CD4-positive, alpha-beta T cell treated with Interleukin-15 for 4 hours (primary cell): Measurements from ENCODE around the gene GOLT1A.

Experiments
- DNase-seq: peaks from one replicate; pipeline ENCODE4 v3.0.0-alpha.2; 2020; ENCODE audit warnings: low spot score

GOLT1A gene

GRCh38 chr1:204192046-204192445 is 21.7 kb downstream of the GOLT1A start:
- DNase-seq = no peak

GRCh38 chr1:204191456-204191855 is 22.3 kb downstream of the GOLT1A start:
- DNase-seq = no peak

GRCh38 chr1:204190212-204191211 is 23.3 kb downstream of the GOLT1A start:
- DNase-seq = no peak

- DNase-seq = no peak
Measured at GRCh38 chr1:204188959-204189639, 24.7 kb downstream of the GOLT1A start.

GRCh38 chr1:204186597-204186996 is 27.2 kb downstream of the GOLT1A start:
- no peak for DNase-seq

- DNase-seq = no peak
Measured at GRCh38 chr1:204181116-204181515, 32.7 kb downstream of the GOLT1A start.

- no peak for DNase-seq
Measured at GRCh38 chr1:204180133-204180532, 33.7 kb downstream of the GOLT1A start.

- no peak for DNase-seq
Measured at GRCh38 chr1:204178487-204179281, 35.1 kb downstream of the GOLT1A start.

- DNase-seq = no peak
Measured at GRCh38 chr1:204177133-204177532, 36.7 kb downstream of the GOLT1A start.

GRCh38 chr1:204176049-204176448 is 37.7 kb downstream of the GOLT1A start:
- DNase-seq = no peak

GRCh38 chr1:204174958-204175357 is 38.8 kb downstream of the GOLT1A start:
- no peak for DNase-seq

- no peak for DNase-seq
Measured at GRCh38 chr1:204172404-204173029, 41.3 kb downstream of the GOLT1A start.

- no peak for DNase-seq
Measured at GRCh38 chr1:204171751-204172178, 42.0 kb downstream of the GOLT1A start.

- no peak for DNase-seq
Measured at GRCh38 chr1:204170494-204171155, 43.2 kb downstream of the GOLT1A start.

GRCh38 chr1:204169858-204170257 is 43.9 kb downstream of the GOLT1A start:
- DNase-seq = no peak

- DNase-seq = no peak
Measured at GRCh38 chr1:204167730-204168129, 46.1 kb downstream of the GOLT1A start.

- no peak for DNase-seq
Measured at GRCh38 chr1:204166219-204166618, 47.6 kb downstream of the GOLT1A start, which contains the start of gene REN. Gene REN (minus strand): TSS chr1:204166337. CDS start chr1:204166293, 44 bp downstream.

GRCh38 chr1:204162494-204163074 is 51.2 kb downstream of the GOLT1A start:
- DNase-seq = peak; percentile 73

GRCh38 chr1:204161609-204162493 is 51.9 kb downstream of the GOLT1A start:
- DNase-seq = no peak

GRCh38 chr1:204157962-204158361 is 55.8 kb downstream of the GOLT1A start:
- no peak for DNase-seq
